GM18520 (cell line): ENCODE results near the gene DNAH12.
"Not testable (repeated sequence)": the region's sequence is repeated elsewhere in the genome, so short reads cannot be mapped to it uniquely, and the experiment has no call there.

Experiments
- ATAC-seq: cut with Tn5 transposase; IDR thresholded peaks from one replicate; pipeline ENCODE4 v1.9.1; 2021; ENCODE audit not compliant: unreplicated experiment

The DNAH12 gene

GRCh38 chr3:57326498-57326897 lies 217.6 kb downstream of the DNAH12 start:
- not testable (repeated sequence) for ATAC-seq

GRCh38 chr3:57314204-57314603 lies 229.9 kb downstream of the DNAH12 start:
- ATAC-seq: no peak

GRCh38 chr3:57309769-57310360 lies 234.3 kb downstream of the DNAH12 start:
- ATAC-seq: no peak

- ATAC-seq: not testable (repeated sequence)
Measured at GRCh38 chr3:57303520-57303919, 240.6 kb downstream of the DNAH12 start.

GRCh38 chr3:57298041-57298440 lies 246.1 kb downstream of the DNAH12 start:
- ATAC-seq: no peak

- ATAC-seq: no peak
Measured at GRCh38 chr3:57292897-57293526, 251.1 kb downstream of the DNAH12 start.

- ATAC-seq: no peak
Measured at GRCh38 chr3:57292159-57292896, 251.8 kb downstream of the DNAH12 start, which contains the start of gene ASB14. Gene ASB14, minus strand, starts transcription at chr3:57292685. Its CDS starts 652 bp downstream, at chr3:57292033.

- no peak for ATAC-seq
Measured at GRCh38 chr3:57288403-57288802, 255.7 kb downstream of the DNAH12 start.

- ATAC-seq: no peak
Measured at GRCh38 chr3:57287205-57287604, 256.9 kb downstream of the DNAH12 start.

GRCh38 chr3:57283334-57283733 lies 260.8 kb downstream of the DNAH12 start:
- no peak for ATAC-seq

GRCh38 chr3:57281715-57282114 lies 262.4 kb downstream of the DNAH12 start:
- ATAC-seq: no peak

- no peak for ATAC-seq
Measured at GRCh38 chr3:57279685-57280084, 264.5 kb downstream of the DNAH12 start.

- ATAC-seq: no peak
Measured at GRCh38 chr3:57278237-57278636, 265.9 kb downstream of the DNAH12 start.

GRCh38 chr3:57275393-57275792 lies 268.8 kb downstream of the DNAH12 start:
- no peak for ATAC-seq

- no peak for ATAC-seq
Measured at GRCh38 chr3:57274845-57275244, 269.3 kb downstream of the DNAH12 start.

- ATAC-seq: no peak
Measured at GRCh38 chr3:57268416-57268815, 275.7 kb downstream of the DNAH12 start.

GRCh38 chr3:57261929-57262328 lies 282.2 kb downstream of the DNAH12 start:
- ATAC-seq: no peak

GRCh38 chr3:57261119-57261518 lies 283.0 kb downstream of the DNAH12 start:
- ATAC-seq: no peak

- ATAC-seq: no peak
Measured at GRCh38 chr3:57257678-57258077, 286.5 kb downstream of the DNAH12 start.

- ATAC-seq: no peak
Measured at GRCh38 chr3:57256844-57257243, 287.3 kb downstream of the DNAH12 start.

GRCh38 chr3:57252404-57252803 lies 291.7 kb downstream of the DNAH12 start:
- ATAC-seq: no peak

- ATAC-seq: no peak
Measured at GRCh38 chr3:57244946-57245345, 299.2 kb downstream of the DNAH12 start.
